ENCODE data around the gene CNTN2. TPM values are rescaled to one million over a fixed set of nuclear protein-coding genes. Genes with fewer than 3 reads are reported as not detected.

CNTN2 gene
- total RNA-seq, 1 experiment from 2014 or later, result not detected

DNA sequence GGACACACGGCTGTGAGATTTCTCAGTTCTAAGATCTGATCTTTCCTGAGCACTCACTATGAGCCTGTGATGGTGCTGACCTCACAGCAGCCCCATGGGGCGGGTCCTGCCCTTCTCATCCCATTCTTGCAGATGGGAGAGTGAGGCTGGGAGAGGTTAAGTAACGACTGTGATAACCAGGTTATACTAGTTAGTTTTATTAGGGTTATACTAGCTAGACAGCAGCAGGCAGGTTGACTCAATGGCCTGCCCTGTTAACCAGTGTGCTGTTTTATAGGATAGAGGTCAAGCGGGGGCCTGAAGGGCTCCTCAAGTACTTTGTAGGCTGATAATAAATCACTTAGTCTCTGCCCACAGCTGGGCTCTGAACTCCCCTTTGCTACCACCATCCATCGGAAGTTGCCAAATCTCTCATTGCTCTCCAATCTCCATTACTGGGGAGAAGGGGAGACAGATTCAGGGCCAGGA is 4.8 kb downstream of the CNTN2 start:
- TF ChIP-seq TCF7L2 (IDR thresholded peaks at IDR 0.05; ENCODE audit: low read depth, low read length) (no peak), POLR2AphosphoS5 (IDR thresholded peaks at IDR 0.05; ENCODE audit: low read depth, low read length) (no peak), SIN3A (IDR thresholded peaks at IDR 0.05; ENCODE audit: borderline replicate concordance, insufficient read depth, low read depth, low read length) (no peak)
- TF ChIP-seq, protein P1, sequence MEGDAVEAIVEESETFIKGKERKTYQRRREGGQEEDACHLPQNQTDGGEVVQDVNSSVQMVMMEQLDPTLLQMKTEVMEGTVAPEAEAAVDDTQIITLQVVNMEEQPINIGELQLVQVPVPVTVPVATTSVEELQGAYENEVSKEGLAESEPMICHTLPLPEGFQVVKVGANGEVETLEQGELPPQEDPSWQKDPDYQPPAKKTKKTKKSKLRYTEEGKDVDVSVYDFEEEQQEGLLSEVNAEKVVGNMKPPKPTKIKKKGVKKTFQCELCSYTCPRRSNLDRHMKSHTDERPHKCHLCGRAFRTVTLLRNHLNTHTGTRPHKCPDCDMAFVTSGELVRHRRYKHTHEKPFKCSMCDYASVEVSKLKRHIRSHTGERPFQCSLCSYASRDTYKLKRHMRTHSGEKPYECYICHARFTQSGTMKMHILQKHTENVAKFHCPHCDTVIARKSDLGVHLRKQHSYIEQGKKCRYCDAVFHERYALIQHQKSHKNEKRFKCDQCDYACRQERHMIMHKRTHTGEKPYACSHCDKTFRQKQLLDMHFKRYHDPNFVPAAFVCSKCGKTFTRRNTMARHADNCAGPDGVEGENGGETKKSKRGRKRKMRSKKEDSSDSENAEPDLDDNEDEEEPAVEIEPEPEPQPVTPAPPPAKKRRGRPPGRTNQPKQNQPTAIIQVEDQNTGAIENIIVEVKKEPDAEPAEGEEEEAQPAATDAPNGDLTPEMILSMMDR (IDR thresholded peaks at IDR 0.05), result no peak
- TF ChIP-seq, protein P2, sequence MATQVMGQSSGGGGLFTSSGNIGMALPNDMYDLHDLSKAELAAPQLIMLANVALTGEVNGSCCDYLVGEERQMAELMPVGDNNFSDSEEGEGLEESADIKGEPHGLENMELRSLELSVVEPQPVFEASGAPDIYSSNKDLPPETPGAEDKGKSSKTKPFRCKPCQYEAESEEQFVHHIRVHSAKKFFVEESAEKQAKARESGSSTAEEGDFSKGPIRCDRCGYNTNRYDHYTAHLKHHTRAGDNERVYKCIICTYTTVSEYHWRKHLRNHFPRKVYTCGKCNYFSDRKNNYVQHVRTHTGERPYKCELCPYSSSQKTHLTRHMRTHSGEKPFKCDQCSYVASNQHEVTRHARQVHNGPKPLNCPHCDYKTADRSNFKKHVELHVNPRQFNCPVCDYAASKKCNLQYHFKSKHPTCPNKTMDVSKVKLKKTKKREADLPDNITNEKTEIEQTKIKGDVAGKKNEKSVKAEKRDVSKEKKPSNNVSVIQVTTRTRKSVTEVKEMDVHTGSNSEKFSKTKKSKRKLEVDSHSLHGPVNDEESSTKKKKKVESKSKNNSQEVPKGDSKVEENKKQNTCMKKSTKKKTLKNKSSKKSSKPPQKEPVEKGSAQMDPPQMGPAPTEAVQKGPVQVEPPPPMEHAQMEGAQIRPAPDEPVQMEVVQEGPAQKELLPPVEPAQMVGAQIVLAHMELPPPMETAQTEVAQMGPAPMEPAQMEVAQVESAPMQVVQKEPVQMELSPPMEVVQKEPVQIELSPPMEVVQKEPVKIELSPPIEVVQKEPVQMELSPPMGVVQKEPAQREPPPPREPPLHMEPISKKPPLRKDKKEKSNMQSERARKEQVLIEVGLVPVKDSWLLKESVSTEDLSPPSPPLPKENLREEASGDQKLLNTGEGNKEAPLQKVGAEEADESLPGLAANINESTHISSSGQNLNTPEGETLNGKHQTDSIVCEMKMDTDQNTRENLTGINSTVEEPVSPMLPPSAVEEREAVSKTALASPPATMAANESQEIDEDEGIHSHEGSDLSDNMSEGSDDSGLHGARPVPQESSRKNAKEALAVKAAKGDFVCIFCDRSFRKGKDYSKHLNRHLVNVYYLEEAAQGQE (IDR thresholded peaks at IDR 0.05; ENCODE audit: insufficient read depth in 1 of 2, low read depth in 2 of 2, low read length in 1 of 2), result no peak
- in situ Hi-C loops (cut with HindIII; ENCODE audit: low pct_unique_long_range_greater_than_20kb, low sequenced_read_pairs), result no loop called here
- no peak overlapping the region for H3K27ac ChIP-seq (ENCODE audit: low read length)
- ATAC-seq, result no peak
- H3K9me3 ChIP-seq (ENCODE audit: control insufficient read depth, insufficient read depth, low read depth, low read length), result no peaks in the 10 kb centered on the region
- no peak overlapping the region for H3K4me3 ChIP-seq (ENCODE audit: low read depth in 2 of 2, low read length in 2 of 2)
- ChIA-PET CTCF (no interaction called here), POLR2A (no interaction called here)
- H3K4me1 ChIP-seq (ENCODE audit: control insufficient read depth, insufficient read depth, low read length), result no peaks in the 10 kb centered on the region
- no peak for DNase-seq (ENCODE audit: low read depth, low spot score)
- no peaks in the 10 kb centered on the region for H3K36me3 ChIP-seq (ENCODE audit: control insufficient read depth, insufficient read depth, low read length)
- BruUV-seq (replicated peaks), result no TSS peak
- intact Hi-C loops (cut with micrococcal nuclease; ENCODE audit: unreplicated experiment), result no loop called here
- peaks cover 15% of the 10 kb centered on the region; the same call in 1 of the 2 replicates for H3K27me3 ChIP-seq (ENCODE audit: control insufficient read depth, insufficient read depth, low read length)

DNA sequence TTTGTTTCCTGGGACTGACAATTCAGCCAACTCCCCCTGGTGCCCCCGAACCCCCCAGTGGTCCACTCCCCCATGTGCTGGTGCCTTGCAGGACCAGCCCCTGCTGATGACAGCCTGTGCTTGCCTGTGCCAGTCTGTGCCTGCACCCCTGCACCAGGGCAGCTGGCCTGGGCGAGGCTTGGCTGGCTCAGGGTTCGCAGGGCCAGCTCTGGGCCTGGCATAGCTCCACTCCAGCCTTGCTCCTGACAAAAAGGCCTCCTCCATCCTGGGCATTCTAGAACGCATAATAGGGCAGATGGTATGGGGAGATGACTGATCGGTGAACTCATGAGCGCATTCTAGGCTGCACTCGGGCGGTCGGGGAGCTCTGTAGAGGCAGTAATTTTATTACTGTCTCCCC is 5.4 kb downstream of the CNTN2 start:
- ChIA-PET POLR2A (no interaction called here), CTCF (interaction anchor here (0.6 to 1.1 kb wide), 2 partner anchors 14 to 52 kb away, joined by 3 read pairs; no protein-coding TSS in a partner anchor)
- TF ChIP-seq TCF7L2 (IDR thresholded peaks at IDR 0.05; ENCODE audit: low read depth, low read length), result no peak
- no peak for TF ChIP-seq POLR2AphosphoS5 (IDR thresholded peaks at IDR 0.05; ENCODE audit: low read depth, low read length)
- TF ChIP-seq, protein P2 (IDR thresholded peaks at IDR 0.05; ENCODE audit: insufficient read depth in 1 of 2, low read depth in 2 of 2, low read length in 1 of 2), result no peak
- no peak for TF ChIP-seq SIN3A (IDR thresholded peaks at IDR 0.05; ENCODE audit: borderline replicate concordance, insufficient read depth, low read depth, low read length)
- TF ChIP-seq, protein P1 (IDR thresholded peaks at IDR 0.05), result no peak
- Histone ChIP-seq H3K27me3 (ENCODE audit: control insufficient read depth, insufficient read depth, low read length) (peaks cover 15% of the 10 kb centered on the region; the same call in 1 of the 2 replicates), H3K27ac (ENCODE audit: low read length) (no peak overlapping the region), H3K9me3 (ENCODE audit: control insufficient read depth, insufficient read depth, low read depth, low read length) (no peaks in the 10 kb centered on the region), H3K36me3 (ENCODE audit: control insufficient read depth, insufficient read depth, low read length) (no peaks in the 10 kb centered on the region), H3K4me3 (ENCODE audit: low read depth in 2 of 2, low read length in 2 of 2) (no peak overlapping the region), H3K4me1 (ENCODE audit: control insufficient read depth, insufficient read depth, low read length) (no peaks in the 10 kb centered on the region)
- no TSS peak for BruUV-seq (replicated peaks)
- DNase-seq (ENCODE audit: low read depth, low spot score), result no peak
- in situ Hi-C loops (cut with HindIII; ENCODE audit: low pct_unique_long_range_greater_than_20kb, low sequenced_read_pairs), result no loop called here
- no peak for ATAC-seq
- intact Hi-C loops (cut with micrococcal nuclease; ENCODE audit: unreplicated experiment), result no loop called here

All from Panc1 (cell line).